ENCODE results near the gene SLC9C1.

SLC9C1 gene

DNA sequence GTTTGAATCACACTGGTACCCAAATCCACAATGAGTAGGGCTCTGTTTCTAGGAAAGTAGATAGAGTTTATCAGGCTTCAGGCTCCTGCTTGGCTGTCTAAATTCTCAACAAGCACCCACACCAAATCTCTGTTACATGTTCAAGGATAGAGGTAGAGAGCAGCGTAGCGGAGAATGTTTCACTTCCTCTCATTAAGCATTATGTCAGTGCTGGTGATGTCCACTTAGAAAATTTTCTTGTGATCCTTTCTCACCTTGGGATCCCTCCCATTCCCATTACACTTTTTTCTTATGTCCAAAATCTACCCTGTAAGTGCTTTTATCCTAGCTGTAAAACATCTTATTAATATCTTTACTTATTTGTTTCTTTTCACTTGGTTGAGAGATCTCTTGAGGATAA is 126.3 kb downstream of the SLC9C1 start:
- no peaks in the 10 kb centered on the region for H3K79me2 ChIP-seq (ENCODE audit: insufficient read depth, low read length)
- no peak overlapping the region for H3K4me2 ChIP-seq (ENCODE audit: low read depth, low read length, poor library complexity, severe bottlenecking)
- no peaks in the 10 kb centered on the region for H3F3A ChIP-seq (ENCODE audit: low read depth)
- no peak for TF ChIP-seq EZH2phosphoT487 (IDR thresholded peaks at IDR 0.05; ENCODE audit: borderline replicate concordance)
- TF ChIP-seq, protein P1, sequence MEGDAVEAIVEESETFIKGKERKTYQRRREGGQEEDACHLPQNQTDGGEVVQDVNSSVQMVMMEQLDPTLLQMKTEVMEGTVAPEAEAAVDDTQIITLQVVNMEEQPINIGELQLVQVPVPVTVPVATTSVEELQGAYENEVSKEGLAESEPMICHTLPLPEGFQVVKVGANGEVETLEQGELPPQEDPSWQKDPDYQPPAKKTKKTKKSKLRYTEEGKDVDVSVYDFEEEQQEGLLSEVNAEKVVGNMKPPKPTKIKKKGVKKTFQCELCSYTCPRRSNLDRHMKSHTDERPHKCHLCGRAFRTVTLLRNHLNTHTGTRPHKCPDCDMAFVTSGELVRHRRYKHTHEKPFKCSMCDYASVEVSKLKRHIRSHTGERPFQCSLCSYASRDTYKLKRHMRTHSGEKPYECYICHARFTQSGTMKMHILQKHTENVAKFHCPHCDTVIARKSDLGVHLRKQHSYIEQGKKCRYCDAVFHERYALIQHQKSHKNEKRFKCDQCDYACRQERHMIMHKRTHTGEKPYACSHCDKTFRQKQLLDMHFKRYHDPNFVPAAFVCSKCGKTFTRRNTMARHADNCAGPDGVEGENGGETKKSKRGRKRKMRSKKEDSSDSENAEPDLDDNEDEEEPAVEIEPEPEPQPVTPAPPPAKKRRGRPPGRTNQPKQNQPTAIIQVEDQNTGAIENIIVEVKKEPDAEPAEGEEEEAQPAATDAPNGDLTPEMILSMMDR (conservative IDR thresholded peaks at IDR 0.05; ENCODE audit: low read length) = no peak
- H3K36me3 ChIP-seq (ENCODE audit: insufficient read depth, low read length) = no peaks in the 10 kb centered on the region
- H3K27me3 ChIP-seq (ENCODE audit: insufficient read depth, low read length, poor library complexity, severe bottlenecking) = no peaks in the 10 kb centered on the region
- no peaks in the 10 kb centered on the region for H4K20me1 ChIP-seq (ENCODE audit: insufficient read depth, low read length, poor library complexity, severe bottlenecking)
- H3K4me3 ChIP-seq (ENCODE audit: low read length, poor library complexity, severe bottlenecking) = no peak overlapping the region
- no peaks in the 10 kb centered on the region for H3K9me2 ChIP-seq (replicated peaks; ENCODE audit: low read depth, low read length)
- no peaks in the 10 kb centered on the region for H3K9me3 ChIP-seq (ENCODE audit: insufficient read depth, low read depth, low read length)
- no peaks in the 10 kb centered on the region for H3K4me1 ChIP-seq (ENCODE audit: insufficient read depth, low read length, poor library complexity, severe bottlenecking)
- no peak overlapping the region for H3K9ac ChIP-seq (ENCODE audit: low read depth, low read length, poor library complexity, severe bottlenecking)
- no peak overlapping the region for H2AFZ ChIP-seq (ENCODE audit: low read length)

DNA sequence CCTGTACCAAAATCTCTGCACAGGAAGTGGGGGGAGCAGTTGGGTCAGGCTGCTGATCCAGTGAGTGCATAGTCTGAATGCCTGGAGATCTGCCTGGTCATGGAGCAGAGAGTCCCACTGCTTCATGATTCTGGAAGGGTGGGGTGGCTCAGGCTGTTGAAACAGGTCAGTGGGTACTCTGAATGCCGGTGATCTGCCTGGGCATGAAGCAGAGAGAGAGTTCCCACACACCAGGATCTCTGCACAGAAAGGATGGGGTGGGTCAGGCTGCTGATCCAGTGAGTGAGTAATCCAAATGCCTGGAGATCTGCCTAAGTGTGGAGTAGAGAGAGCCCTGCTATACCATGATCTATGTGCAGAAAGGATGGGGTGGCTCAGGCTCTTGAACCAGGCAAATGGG is 144.9 kb downstream of the SLC9C1 start:
- Histone ChIP-seq H3K36me3 (ENCODE audit: insufficient read depth, low read length) (no peaks in the 10 kb centered on the region), H3K27me3 (ENCODE audit: insufficient read depth, low read length, poor library complexity, severe bottlenecking) (peaks cover 5% of the 10 kb centered on the region), H2AFZ (ENCODE audit: low read length) (no peak overlapping the region), H3K9ac (ENCODE audit: low read depth, low read length, poor library complexity, severe bottlenecking) (no peak overlapping the region), H3K4me1 (ENCODE audit: insufficient read depth, low read length, poor library complexity, severe bottlenecking) (no peaks in the 10 kb centered on the region), H4K20me1 (ENCODE audit: insufficient read depth, low read length, poor library complexity, severe bottlenecking) (no peaks in the 10 kb centered on the region), H3K4me2 (ENCODE audit: low read depth, low read length, poor library complexity, severe bottlenecking) (no peak overlapping the region), H3F3A (ENCODE audit: low read depth) (no peaks in the 10 kb centered on the region), H3K9me2 (replicated peaks; ENCODE audit: low read depth, low read length) (no peaks in the 10 kb centered on the region), H3K4me3 (ENCODE audit: low read length, poor library complexity, severe bottlenecking) (no peak overlapping the region), H3K79me2 (ENCODE audit: insufficient read depth, low read length) (no peaks in the 10 kb centered on the region), H3K9me3 (ENCODE audit: insufficient read depth, low read depth, low read length) (peaks cover 13% of the 10 kb centered on the region; the same call in 1 of the 2 replicates)
- no peak for TF ChIP-seq EZH2phosphoT487 (IDR thresholded peaks at IDR 0.05; ENCODE audit: borderline replicate concordance)
- TF ChIP-seq, protein P1 (conservative IDR thresholded peaks at IDR 0.05; ENCODE audit: low read length) = no peak

DNA sequence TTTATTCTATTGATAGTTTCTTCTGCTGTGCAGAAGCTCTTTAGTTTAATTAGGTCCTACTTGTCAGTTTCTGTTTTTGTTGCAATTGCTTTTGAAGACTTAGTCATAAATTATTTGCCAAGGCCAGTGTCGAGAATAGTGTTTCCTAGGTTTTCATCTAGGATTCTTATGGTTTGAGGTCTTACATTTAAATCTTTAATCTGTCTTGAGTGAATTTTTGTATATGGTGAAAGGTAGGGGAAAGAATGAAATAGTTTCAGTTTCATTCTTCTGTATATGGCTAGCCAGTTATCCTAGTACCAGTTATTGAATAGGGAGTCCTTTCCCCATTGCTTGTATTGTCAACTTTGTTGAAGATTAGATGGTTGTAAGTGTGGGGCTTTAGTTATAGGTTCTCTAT is 150.3 kb downstream of the SLC9C1 start:
- no peak overlapping the region for H3K4me3 ChIP-seq (ENCODE audit: low read length, poor library complexity, severe bottlenecking)
- peaks cover 5% of the 10 kb centered on the region for H3K27me3 ChIP-seq (ENCODE audit: insufficient read depth, low read length, poor library complexity, severe bottlenecking)
- no peak overlapping the region for H3K9ac ChIP-seq (ENCODE audit: low read depth, low read length, poor library complexity, severe bottlenecking)
- no peaks in the 10 kb centered on the region for H3K4me1 ChIP-seq (ENCODE audit: insufficient read depth, low read length, poor library complexity, severe bottlenecking)
- no peak overlapping the region for H2AFZ ChIP-seq (ENCODE audit: low read length)
- no peaks in the 10 kb centered on the region for H3K9me2 ChIP-seq (replicated peaks; ENCODE audit: low read depth, low read length)
- no peak overlapping the region for H3K4me2 ChIP-seq (ENCODE audit: low read depth, low read length, poor library complexity, severe bottlenecking)
- no peaks in the 10 kb centered on the region for H3K79me2 ChIP-seq (ENCODE audit: insufficient read depth, low read length)
- H3F3A ChIP-seq (ENCODE audit: low read depth) = no peaks in the 10 kb centered on the region
- no peaks in the 10 kb centered on the region for H3K36me3 ChIP-seq (ENCODE audit: insufficient read depth, low read length)
- no peak for TF ChIP-seq EZH2phosphoT487 (IDR thresholded peaks at IDR 0.05; ENCODE audit: borderline replicate concordance)
- TF ChIP-seq, protein P1 (conservative IDR thresholded peaks at IDR 0.05; ENCODE audit: low read length) = no peak
- H4K20me1 ChIP-seq (ENCODE audit: insufficient read depth, low read length, poor library complexity, severe bottlenecking) = no peaks in the 10 kb centered on the region
- peaks cover 9% of the 10 kb centered on the region; the same call in 1 of the 2 replicates for H3K9me3 ChIP-seq (ENCODE audit: insufficient read depth, low read depth, low read length)
